IPS-15b (cell line): ENCODE data around the gene TRAF3.

Source experiments
- H3K27me3 ChIP-seq: one replicate; pipeline ENCODE4 v1.6.1; 2013; ENCODE audit warnings: low read length; ENCODE audit not compliant: control insufficient read depth, insufficient read depth
- H3K36me3 ChIP-seq: one replicate; pipeline ENCODE4 v1.6.1; 2013; ENCODE audit warnings: low read length; ENCODE audit not compliant: control insufficient read depth, insufficient read depth
- H3K4me1 ChIP-seq: one replicate; pipeline ENCODE4 v1.6.1; 2013; ENCODE audit warnings: mild to moderate bottlenecking, low read length; ENCODE audit not compliant: control insufficient read depth, insufficient read depth
- H3K4me3 ChIP-seq: one replicate; pipeline ENCODE4 v1.5.1; 2013; ENCODE audit warnings: low read depth, low read length
- H3K9ac ChIP-seq: one replicate; pipeline ENCODE4 v1.6.1; 2013; ENCODE audit warnings: low read depth, mild to moderate bottlenecking, low read length
- H3K9me3 ChIP-seq: one replicate; pipeline ENCODE4 v1.6.1; 2013; ENCODE audit warnings: mild to moderate bottlenecking, low read length; ENCODE audit not compliant: control insufficient read depth, insufficient read depth

Gene TRAF3

GRCh38 chr14:102906616-102907302, 129.5 kb downstream of the TRAF3 start:
- Histone ChIP-seq H3K36me3 (peaks cover 23% of the 10 kb centered on the region), H3K27me3 (no peaks in the 10 kb centered on the region), H3K9ac (no peak overlapping the region), H3K4me1 (no peaks in the 10 kb centered on the region), H3K4me3 (no peak overlapping the region), H3K9me3 (peaks cover 2% of the 10 kb centered on the region)

- peaks cover 23% of the 10 kb centered on the region for H3K36me3 ChIP-seq
- H3K9ac ChIP-seq = no peak overlapping the region
- H3K4me1 ChIP-seq = no peaks in the 10 kb centered on the region
- H3K9me3 ChIP-seq = peaks cover 2% of the 10 kb centered on the region
- H3K27me3 ChIP-seq = no peaks in the 10 kb centered on the region
- no peak overlapping the region for H3K4me3 ChIP-seq
Observed at GRCh38 chr14:102907303-102907844, 130.1 kb downstream of the TRAF3 start.

- Histone ChIP-seq H3K36me3 (peaks cover 23% of the 10 kb centered on the region), H3K27me3 (no peaks in the 10 kb centered on the region), H3K4me3 (no peak overlapping the region), H3K9ac (no peak overlapping the region), H3K9me3 (peaks cover 2% of the 10 kb centered on the region), H3K4me1 (no peaks in the 10 kb centered on the region)
Observed at GRCh38 chr14:102907980-102908730, 130.9 kb downstream of the TRAF3 start.

- no peak overlapping the region for H3K9ac ChIP-seq
- H3K36me3 ChIP-seq = peaks cover 18% of the 10 kb centered on the region
- H3K27me3 ChIP-seq = no peaks in the 10 kb centered on the region
- H3K9me3 ChIP-seq = peaks cover 2% of the 10 kb centered on the region
- H3K4me3 ChIP-seq = no peak overlapping the region
- H3K4me1 ChIP-seq = no peaks in the 10 kb centered on the region
Observed at GRCh38 chr14:102908766-102909455, 131.7 kb downstream of the TRAF3 start.

- Histone ChIP-seq H3K27me3 (no peaks in the 10 kb centered on the region), H3K4me3 (no peak overlapping the region), H3K36me3 (peaks cover 18% of the 10 kb centered on the region), H3K4me1 (no peaks in the 10 kb centered on the region), H3K9me3 (peaks cover 2% of the 10 kb centered on the region), H3K9ac (no peak overlapping the region)
Observed at GRCh38 chr14:102909462-102909861, 132.2 kb downstream of the TRAF3 start.

- peaks cover 2% of the 10 kb centered on the region for H3K9me3 ChIP-seq
- H3K9ac ChIP-seq = no peak overlapping the region
- peaks cover 18% of the 10 kb centered on the region for H3K36me3 ChIP-seq
Observed at GRCh38 chr14:102909911-102910310, 132.7 kb downstream of the TRAF3 start.

GRCh38 chr14:102910442-102910841, 133.2 kb downstream of the TRAF3 start:
- Histone ChIP-seq H3K27me3 (no peaks in the 10 kb centered on the region), H3K9ac (no peak overlapping the region), H3K9me3 (peaks cover 2% of the 10 kb centered on the region), H3K36me3 (peaks cover 15% of the 10 kb centered on the region), H3K4me1 (no peaks in the 10 kb centered on the region), H3K4me3 (no peak overlapping the region)

More at GRCh38 chr14:102909911-102910310, 132.7 kb downstream of the TRAF3 start:
- H3K4me3 ChIP-seq = no peak overlapping the region
- no peaks in the 10 kb centered on the region for H3K27me3 ChIP-seq
- no peaks in the 10 kb centered on the region for H3K4me1 ChIP-seq

- Histone ChIP-seq H3K4me3 (no peak overlapping the region), H3K27me3 (no peaks in the 10 kb centered on the region), H3K9me3 (no peaks in the 10 kb centered on the region), H3K4me1 (no peaks in the 10 kb centered on the region), H3K36me3 (peaks cover 12% of the 10 kb centered on the region), H3K9ac (no peak overlapping the region)
Observed at GRCh38 chr14:102911541-102911951, 134.3 kb downstream of the TRAF3 start.

- H3K4me1 ChIP-seq = no peaks in the 10 kb centered on the region
- no peaks in the 10 kb centered on the region for H3K27me3 ChIP-seq
- no peak overlapping the region for H3K4me3 ChIP-seq
- no peaks in the 10 kb centered on the region for H3K9me3 ChIP-seq
- no peak overlapping the region for H3K9ac ChIP-seq
- peaks cover 8% of the 10 kb centered on the region for H3K36me3 ChIP-seq
Observed at GRCh38 chr14:102911991-102912761, 134.9 kb downstream of the TRAF3 start.

- Histone ChIP-seq H3K4me1 (no peaks in the 10 kb centered on the region), H3K9ac (no peak overlapping the region), H3K27me3 (peaks cover 2% of the 10 kb centered on the region), H3K4me3 (no peak overlapping the region), H3K9me3 (no peaks in the 10 kb centered on the region), H3K36me3 (no peaks in the 10 kb centered on the region)
Observed at GRCh38 chr14:102913341-102914211, 136.3 kb downstream of the TRAF3 start.
